DND-41 (cell line): ENCODE measurements around the gene IRX1.

Experiments used
- ATAC-seq: fragments of 200-7000 bp; cut with Tn5 transposase; 3 replicates; pipeline ENCODE4 v1.9.1; 2021; ENCODE audit warnings: low read depth; ENCODE audit not compliant: insufficient read depth
- DNase-seq: peaks from one replicate; pipeline ENCODE4 v3.0.0-alpha.2; 2020
- H2AFZ ChIP-seq: 2 replicates; pipeline ENCODE4 v1.6.0; 2012; ENCODE audit warnings: low read depth, low read length
- H3K27ac ChIP-seq: 2 replicates; pipeline ENCODE4 v1.5.1; 2012; ENCODE audit warnings: low read length, inconsistent platforms
- H3K27me3 ChIP-seq: fragments of 200-600 bp; sonication (generic); 2 replicates; pipeline ENCODE4 v1.6.0; 2012; ENCODE audit warnings: low read length, mild to moderate bottlenecking, inconsistent platforms; ENCODE audit not compliant: insufficient read depth, poor library complexity
- H3K36me3 ChIP-seq: 2 replicates; pipeline ENCODE4 v1.5.1; 2012; ENCODE audit warnings: low read length, inconsistent platforms; ENCODE audit not compliant: insufficient read depth
- H3K4me1 ChIP-seq: 2 replicates; pipeline ENCODE4 v1.5.1; 2012; ENCODE audit warnings: mild to moderate bottlenecking, low read length; ENCODE audit not compliant: insufficient read depth
- H3K4me2 ChIP-seq: 2 replicates; pipeline ENCODE4 v1.6.0; 2012; ENCODE audit warnings: mild to moderate bottlenecking, moderate library complexity, low read length, inconsistent platforms; ENCODE audit not compliant: insufficient read depth
- H3K4me3 ChIP-seq, 2 experiments: fragments of 200-600 bp in 1 of 2; shearing (Covaris generic) in 1 of 2; 2 replicates each; pipeline ENCODE4 v1.5.1; 2012 to 2016; ENCODE audit warnings: inconsistent platforms in 2 of 2, low read length in 2 of 2, mild to moderate bottlenecking in 2 of 2, low read depth in 1 of 2, moderate library complexity in 1 of 2
- H3K79me2 ChIP-seq: 2 replicates; pipeline ENCODE4 v1.6.0; 2012; ENCODE audit warnings: low read length, inconsistent platforms; ENCODE audit not compliant: insufficient read depth
- H3K9ac ChIP-seq: 2 replicates; pipeline ENCODE4 v1.6.0; 2012; ENCODE audit warnings: low read depth, mild to moderate bottlenecking, inconsistent platforms, low read length, moderate library complexity
- H3K9me3 ChIP-seq: 2 replicates; pipeline ENCODE4 v1.5.1; 2012; ENCODE audit warnings: low read length, moderate library complexity, mild to moderate bottlenecking, inconsistent platforms; ENCODE audit not compliant: insufficient read depth, severe bottlenecking
- H4K20me1 ChIP-seq: 2 replicates; pipeline ENCODE4 v1.6.0; 2012; ENCODE audit warnings: low read length; ENCODE audit not compliant: insufficient read depth
- EZH2 ChIP-seq: IDR thresholded peaks from 3 replicates; pipeline ENCODE4 v1.6.1; 2012; ENCODE audit warnings: borderline replicate concordance, low read depth, mild to moderate bottlenecking, moderate library complexity, low read length, inconsistent platforms; ENCODE audit not compliant: severe bottlenecking
- TF ChIP-seq, protein P1 (sequence below): IDR thresholded peaks from 2 replicates; pipeline ENCODE4 v1.5.1; 2012; ENCODE audit warnings: borderline replicate concordance, low read length, moderate library complexity, mild to moderate bottlenecking; ENCODE audit not compliant: poor library complexity, severe bottlenecking; ENCODE audit errors: extremely low read depth

The IRX1 gene

DNA sequence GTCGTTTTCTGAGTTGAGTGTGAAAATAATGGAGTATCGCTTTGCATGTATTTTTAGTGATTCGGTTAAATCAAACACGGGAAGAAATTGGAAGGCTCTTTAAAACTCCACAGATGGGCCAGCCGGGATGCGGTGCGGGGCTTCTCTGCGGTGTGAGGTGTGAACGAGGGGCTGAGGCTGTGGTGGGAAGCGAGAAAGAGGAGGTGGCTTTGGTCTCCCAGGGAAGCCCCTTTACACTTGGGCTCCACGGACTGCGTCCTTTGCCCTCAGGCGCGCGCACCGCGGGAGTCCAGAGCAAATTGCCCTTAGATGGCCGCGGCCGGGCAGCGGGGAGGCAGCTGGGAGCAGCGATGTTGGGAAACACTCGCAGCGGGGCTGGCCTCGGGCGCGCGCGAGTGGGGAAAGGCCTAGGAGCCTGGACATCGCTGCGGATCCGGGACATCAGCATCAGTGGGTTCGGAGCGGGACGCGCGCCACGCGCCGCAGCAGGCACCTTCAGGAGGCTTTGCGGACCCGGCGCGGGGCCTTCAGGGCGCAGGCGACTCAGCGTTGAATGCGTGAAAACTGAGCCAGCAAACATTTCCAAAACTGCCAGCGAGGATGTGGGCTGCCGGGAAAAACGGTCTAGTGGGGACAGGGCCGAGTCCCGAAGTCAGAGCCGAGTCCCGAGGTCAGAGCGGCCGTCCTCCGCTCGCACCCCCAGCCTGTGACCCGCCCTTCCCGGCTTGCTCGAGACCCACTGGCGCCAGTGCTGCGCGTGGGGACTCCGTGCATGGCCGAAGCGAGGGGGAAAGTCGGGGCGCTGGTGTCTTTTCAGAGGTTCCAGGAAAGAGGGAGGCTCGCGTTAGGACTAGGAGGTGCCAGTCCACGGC, 6.5 kb downstream of the IRX1 start:
- H3K27ac ChIP-seq: no peak overlapping the region
- no peak overlapping the region for H3K4me3 ChIP-seq

DNA sequence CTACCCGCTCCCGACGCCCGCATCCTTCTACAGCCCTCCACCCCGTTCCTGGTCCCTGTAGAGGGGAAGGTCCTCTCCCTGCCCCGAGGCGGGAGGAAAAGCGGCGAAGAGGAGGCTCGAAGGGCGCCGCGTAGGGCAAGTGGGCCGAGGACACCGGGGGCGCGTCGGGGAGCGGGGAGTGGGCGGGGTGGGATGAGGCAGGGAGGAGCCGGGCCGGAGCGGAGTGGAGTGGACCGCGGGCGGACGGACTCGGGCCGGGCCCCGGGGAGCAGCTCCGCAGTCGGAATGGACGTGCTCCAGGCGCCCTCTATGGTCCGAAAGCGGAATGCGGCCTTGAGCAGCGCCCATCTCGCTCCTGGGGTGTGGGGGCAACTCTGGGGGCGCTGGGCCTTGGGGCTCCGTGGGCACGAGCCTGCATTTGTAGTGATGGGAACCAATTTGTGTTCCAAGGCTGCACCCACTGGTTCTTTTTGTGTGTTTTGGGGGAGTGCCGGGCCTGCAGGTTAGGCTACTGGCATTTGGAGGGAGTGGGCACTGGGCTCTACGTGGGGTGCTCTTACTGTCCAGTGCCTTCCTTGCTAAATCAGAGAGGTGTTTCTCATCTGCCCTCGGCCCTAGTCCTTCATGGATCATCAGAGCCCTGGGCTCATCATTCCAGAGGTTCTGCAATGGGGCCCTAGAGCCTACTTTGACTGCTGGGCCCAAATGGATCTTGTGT, 7.3 kb downstream of the IRX1 start:
- no peak for ATAC-seq
- Histone ChIP-seq H4K20me1 (no peaks in the 10 kb centered on the region), H3K4me2 (no peak overlapping the region), H3K27me3 (no peaks in the 10 kb centered on the region), H3K36me3 (no peaks in the 10 kb centered on the region), H3K4me1 (no peaks in the 10 kb centered on the region), H3K9me3 (peaks cover 7% of the 10 kb centered on the region), H2AFZ (no peak overlapping the region), H3K79me2 (no peaks in the 10 kb centered on the region), H3K9ac (no peak overlapping the region), H3K4me3 (no peak overlapping the region), H3K27ac (no peak overlapping the region)
- no peak for DNase-seq
- TF ChIP-seq, protein P1, sequence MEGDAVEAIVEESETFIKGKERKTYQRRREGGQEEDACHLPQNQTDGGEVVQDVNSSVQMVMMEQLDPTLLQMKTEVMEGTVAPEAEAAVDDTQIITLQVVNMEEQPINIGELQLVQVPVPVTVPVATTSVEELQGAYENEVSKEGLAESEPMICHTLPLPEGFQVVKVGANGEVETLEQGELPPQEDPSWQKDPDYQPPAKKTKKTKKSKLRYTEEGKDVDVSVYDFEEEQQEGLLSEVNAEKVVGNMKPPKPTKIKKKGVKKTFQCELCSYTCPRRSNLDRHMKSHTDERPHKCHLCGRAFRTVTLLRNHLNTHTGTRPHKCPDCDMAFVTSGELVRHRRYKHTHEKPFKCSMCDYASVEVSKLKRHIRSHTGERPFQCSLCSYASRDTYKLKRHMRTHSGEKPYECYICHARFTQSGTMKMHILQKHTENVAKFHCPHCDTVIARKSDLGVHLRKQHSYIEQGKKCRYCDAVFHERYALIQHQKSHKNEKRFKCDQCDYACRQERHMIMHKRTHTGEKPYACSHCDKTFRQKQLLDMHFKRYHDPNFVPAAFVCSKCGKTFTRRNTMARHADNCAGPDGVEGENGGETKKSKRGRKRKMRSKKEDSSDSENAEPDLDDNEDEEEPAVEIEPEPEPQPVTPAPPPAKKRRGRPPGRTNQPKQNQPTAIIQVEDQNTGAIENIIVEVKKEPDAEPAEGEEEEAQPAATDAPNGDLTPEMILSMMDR: peak; percentile 12
- no peak for TF ChIP-seq EZH2

More for the DNA sequence above, 6.5 kb downstream of the IRX1 start:
- DNase-seq (no peak), ATAC-seq (no peak)
- Histone ChIP-seq H2AFZ (no peak overlapping the region), H3K9me3 (peaks cover 7% of the 10 kb centered on the region), H3K4me1 (no peaks in the 10 kb centered on the region), H4K20me1 (no peaks in the 10 kb centered on the region), H3K9ac (no peak overlapping the region), H3K79me2 (no peaks in the 10 kb centered on the region), H3K4me2 (no peak overlapping the region), H3K27me3 (no peaks in the 10 kb centered on the region), H3K36me3 (no peaks in the 10 kb centered on the region)
- TF ChIP-seq EZH2: no peak
- TF ChIP-seq, protein P1: no peak

DNA sequence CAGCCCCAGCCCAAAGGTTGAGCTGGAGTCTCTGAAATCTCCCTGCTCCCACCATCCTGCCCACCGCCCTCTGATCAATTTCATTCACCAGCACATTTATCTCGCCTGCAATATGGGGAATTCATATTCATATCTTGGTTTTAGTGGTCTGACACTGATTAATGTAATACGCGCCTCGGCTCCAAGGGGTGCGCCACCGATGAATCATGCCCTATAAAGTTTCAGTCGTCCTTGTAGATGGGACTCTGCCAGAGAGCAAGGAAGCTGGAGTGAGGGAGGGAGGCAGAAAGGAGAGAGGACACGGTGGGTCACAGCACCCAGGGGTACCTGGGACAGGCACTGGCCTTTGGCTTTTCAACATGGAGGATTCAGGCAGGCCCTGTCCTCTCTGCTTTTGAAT, 8.9 kb downstream of the IRX1 start:
- no peaks in the 10 kb centered on the region for H3K36me3 ChIP-seq
- H4K20me1 ChIP-seq: no peaks in the 10 kb centered on the region
- H3K4me3 ChIP-seq: no peak overlapping the region
- H3K79me2 ChIP-seq: no peaks in the 10 kb centered on the region
- H3K9ac ChIP-seq: no peak overlapping the region
- no peaks in the 10 kb centered on the region for H3K4me1 ChIP-seq
- no peaks in the 10 kb centered on the region for H3K27me3 ChIP-seq
- no peak for ATAC-seq
- H3K4me2 ChIP-seq: no peak overlapping the region
- H3K27ac ChIP-seq: no peak overlapping the region
- no peak for DNase-seq
- TF ChIP-seq EZH2: no peak
- TF ChIP-seq, protein P1: no peak
- H3K9me3 ChIP-seq: peaks cover 7% of the 10 kb centered on the region
- no peak overlapping the region for H2AFZ ChIP-seq
